ENCODE results near the gene ARL4D.
A peak's percentile ranks its signal among the peaks of the same experiment; 100 is the strongest.
"Not testable (repeated sequence)": the region's sequence is repeated elsewhere in the genome, so short reads cannot be mapped to it uniquely, and the experiment has no call there.

ARL4D gene

DNA sequence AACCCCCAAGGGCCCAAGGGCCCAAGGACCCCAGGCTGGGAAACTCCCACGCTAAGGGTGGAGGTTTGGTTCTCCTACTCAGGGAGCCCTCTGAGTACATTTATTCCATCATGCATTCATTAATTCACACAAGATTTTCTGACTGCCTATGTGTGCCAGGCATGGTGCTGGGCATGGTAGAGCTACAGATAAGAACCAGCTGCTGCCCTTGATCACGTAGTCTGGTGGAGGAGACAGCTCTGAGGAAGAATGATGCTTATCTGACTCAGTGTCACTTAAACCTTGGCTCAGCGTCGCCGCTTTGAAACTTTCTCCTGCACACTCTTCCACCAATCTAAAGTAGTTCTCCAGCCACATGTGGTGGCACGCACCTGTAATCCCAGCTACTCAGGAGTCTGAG lies 3.6 kb upstream of the ARL4D start:
- DNase-seq (ENCODE audit: low read depth), result no peak

DNA sequence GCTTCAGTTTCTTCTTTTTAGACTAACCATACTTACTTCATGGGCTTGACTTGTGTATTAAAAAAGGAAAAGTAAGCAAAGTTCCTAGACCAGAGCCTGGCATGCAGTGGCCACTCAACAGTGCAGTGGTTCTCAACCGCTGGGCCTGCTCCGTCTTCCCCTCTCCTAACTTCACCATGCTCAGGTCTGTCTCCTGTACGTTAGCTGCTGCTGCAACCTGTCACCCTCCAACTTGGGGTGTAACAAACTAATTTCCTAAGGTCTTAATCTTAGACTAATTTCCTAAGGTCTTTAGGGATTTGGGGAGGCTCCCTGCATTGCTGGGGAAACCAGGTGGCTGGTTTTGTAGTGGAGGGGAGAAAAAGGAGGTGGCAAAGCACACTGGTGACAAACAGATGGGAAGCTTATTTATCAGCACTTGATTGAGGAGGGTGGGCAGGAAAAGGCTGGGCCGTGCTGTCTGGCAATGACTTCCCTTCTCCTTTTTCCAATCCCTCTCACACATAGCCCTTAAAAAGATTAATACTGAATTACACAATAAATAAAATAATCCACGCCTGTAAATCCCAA lies 2.2 kb upstream of the ARL4D start:
- DNase-seq (ENCODE audit: low read depth), result no peak

DNA sequence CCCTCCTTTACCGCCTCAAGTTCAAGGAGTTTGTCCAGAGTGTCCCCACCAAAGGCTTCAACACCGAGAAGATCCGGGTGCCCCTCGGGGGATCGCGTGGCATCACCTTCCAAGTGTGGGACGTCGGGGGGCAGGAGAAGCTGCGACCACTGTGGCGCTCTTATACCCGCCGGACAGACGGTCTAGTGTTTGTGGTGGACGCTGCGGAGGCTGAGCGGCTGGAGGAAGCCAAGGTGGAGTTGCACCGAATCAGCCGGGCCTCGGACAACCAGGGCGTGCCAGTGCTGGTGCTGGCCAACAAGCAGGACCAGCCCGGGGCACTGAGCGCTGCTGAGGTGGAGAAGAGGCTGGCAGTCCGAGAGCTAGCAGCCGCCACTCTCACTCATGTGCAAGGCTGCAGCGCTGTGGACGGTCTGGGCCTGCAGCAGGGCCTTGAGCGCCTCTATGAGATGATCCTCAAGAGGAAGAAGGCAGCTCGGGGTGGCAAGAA lies 1.1 kb downstream of the ARL4D start:
- DNase-seq (ENCODE audit: low read depth), result no peak

DNA sequence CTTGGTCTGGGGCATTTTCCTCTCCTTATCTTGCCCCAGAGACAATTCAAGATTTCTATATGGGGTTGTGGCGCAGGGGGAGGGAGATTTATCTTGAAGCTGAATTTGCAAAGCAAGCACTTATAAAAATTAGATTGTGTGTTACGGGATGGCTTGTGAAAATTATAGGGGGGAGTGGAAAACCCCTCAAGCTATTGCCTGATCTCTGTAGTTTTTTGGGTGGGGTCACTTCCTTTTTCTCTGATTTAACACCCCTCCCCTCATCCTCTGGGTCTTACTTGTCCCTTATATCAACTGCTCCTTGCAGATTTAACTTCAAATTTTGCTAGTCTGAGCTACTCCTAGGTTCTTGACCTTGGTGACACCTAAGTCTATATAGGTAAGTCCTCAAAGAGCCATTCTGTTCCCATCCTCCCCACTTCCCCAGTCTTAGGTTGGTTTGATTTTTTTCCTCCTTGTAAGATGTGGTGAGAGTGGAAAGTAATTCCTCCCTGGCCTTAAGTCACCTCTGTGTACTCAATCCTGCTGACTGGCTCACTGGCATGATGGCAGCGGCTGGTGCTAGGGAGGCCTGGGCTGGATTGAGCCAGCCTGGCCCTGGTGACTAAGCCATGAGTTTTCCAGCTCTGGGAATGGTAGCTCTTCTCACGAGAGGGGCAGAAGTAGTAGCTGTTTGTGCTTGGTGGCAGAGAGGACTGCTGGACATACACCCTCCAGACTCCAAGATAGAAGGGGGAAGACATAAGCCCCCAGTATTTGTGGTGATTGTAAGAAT lies 2.3 kb downstream of the ARL4D start:
- DNase-seq (ENCODE audit: low read depth), result peak; percentile 94

DNA sequence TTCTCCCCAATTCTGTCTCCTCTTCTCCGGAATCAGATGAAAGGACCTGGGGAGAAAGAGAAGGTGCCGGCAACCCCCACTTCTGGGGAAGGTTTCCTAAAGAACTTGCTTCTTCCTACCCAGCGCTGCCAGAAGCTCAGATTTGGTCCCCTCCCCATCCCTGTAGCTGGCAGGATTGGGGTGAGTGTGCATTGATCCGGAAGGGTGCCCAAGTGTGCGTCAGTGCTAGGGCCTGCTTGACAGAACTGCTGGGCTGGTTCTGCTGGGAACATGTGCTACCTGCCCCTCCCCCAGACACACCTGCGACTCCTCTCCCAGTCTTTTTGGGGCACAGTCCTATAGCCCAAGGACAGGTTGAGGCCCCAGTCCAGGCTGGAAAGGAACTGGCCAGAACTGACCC lies 3.3 kb downstream of the ARL4D start:
- no peak for DNase-seq (ENCODE audit: low read depth)

DNA sequence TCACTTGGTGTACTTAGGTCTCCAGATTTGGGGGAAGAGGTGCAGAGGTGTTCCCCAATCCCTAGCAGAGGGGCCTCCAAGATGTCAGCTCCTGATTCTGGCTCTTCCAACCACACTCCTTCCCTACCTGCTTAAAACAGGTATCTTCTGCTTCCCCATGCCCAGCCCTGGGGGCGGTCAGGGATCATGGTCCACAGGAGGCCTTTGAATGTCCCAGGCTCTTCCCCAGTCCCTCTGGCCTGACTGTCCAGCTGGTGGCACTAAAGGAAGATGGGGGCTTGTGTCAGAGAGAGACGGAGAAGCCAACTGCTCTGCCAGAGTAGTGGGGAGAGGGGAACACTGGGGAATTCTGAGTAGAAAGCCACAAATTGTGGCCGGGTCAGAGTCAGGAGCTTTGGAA lies 3.8 kb downstream of the ARL4D start:
- no peak for DNase-seq (ENCODE audit: low read depth)

DNA sequence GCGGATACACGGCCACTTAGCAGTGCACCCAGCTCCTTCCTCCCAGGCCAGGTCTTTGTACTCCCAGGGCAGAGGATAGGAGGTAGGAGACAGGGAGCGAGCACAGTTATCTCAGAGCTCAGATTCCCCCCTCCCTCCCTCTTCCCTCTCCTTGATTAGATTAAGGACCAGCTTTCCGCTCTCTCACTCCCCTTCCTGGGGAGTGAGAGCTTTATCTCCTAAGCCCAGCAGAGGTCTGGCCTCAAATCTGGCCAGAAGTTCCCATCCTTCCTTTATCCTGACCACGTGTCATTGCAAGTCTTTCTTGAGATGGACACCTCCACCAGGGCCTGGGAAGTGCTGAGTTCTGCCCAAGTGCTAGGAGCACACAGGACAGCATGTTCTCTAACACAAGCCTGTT lies 5.1 kb downstream of the ARL4D start:
- DNase-seq (ENCODE audit: low read depth), result no peak

DNA sequence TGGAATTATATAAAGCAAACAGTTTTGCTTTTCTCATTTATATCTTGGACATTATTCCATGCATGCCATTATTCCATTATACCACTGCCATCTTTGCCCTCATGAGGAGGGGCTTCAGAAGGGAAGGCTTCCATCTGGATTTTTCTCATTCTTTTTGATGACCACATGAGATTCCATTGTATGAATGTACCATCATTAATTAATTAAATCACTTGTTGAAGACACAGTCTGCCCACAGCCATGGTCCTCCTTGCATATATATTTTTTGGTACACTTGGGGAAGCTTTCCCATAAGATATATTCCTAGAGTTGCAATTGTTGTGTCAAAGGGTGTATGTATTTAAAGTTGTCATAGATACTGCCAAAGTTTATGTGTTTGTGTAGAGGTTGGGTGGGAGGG lies 7.1 kb downstream of the ARL4D start:
- DNase-seq (ENCODE audit: low read depth), result no peak

DNA sequence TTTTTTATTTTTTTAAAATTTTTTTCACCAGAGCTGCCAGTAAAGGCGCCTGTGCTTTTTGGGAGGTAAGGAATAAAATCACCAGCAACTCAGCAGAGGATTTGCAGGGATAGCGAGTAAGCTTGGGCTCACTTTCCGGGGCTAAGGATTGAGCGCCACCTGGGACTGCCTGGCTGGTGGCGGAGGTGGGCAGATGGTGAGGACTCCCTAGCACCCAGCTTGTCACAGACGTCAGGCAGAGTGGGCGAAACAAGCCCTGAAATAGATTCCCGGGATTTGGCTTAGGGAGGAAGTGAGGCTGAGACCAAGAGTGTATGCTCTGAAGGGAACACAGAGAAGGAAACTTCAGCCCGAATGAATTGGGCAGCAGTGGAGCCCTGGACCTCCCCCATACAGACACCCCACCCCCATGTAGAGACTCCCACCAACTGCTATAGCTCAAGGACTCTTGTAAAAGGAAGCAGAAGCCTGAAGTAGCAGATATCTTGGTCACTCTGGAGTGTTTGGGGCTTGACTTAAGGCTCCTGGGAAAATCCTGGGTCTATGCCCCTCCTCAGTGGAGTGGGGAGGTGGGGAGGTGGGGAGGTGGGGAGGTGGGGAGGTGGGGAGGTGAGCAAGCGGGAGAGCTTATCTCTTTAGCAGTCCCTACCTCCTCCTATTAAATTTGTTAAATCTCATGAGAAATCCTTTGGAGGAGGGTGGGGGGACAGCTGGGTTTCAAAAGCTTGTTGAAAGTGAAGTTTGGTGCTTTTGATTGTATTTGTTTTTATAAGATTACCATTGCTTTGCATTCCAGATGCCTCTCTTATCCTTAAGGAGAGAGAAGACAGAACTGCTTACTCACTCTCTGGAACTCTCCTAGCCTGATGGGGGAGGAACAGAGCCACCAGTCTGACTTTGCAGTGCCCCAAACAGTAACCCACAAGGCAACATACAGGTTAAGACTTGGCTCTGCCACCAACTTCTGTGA lies 8.2 kb downstream of the ARL4D start:
- DNase-seq (ENCODE audit: low read depth), result peak; percentile 31

DNA sequence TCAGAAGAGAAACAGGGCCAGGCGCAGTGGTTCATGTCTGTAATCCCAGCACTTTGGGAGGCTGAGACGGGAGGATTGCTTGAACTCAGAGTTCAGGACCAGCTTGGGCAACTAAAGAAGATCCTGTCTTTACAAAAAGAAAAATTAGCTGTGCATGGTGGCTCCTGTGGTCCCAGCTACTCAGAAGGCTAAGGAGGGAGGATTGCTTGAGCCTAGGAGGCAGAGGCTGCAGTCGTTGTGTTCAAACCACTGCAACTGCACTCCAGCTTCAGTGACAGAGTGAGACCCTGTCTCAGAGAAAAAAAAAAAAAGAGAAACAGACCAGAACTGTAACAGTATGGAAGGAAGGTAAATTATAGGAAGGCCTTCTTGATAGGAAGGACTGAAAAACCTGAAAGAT lies 10.3 kb downstream of the ARL4D start:
- no peak for DNase-seq (ENCODE audit: low read depth)

DNA sequence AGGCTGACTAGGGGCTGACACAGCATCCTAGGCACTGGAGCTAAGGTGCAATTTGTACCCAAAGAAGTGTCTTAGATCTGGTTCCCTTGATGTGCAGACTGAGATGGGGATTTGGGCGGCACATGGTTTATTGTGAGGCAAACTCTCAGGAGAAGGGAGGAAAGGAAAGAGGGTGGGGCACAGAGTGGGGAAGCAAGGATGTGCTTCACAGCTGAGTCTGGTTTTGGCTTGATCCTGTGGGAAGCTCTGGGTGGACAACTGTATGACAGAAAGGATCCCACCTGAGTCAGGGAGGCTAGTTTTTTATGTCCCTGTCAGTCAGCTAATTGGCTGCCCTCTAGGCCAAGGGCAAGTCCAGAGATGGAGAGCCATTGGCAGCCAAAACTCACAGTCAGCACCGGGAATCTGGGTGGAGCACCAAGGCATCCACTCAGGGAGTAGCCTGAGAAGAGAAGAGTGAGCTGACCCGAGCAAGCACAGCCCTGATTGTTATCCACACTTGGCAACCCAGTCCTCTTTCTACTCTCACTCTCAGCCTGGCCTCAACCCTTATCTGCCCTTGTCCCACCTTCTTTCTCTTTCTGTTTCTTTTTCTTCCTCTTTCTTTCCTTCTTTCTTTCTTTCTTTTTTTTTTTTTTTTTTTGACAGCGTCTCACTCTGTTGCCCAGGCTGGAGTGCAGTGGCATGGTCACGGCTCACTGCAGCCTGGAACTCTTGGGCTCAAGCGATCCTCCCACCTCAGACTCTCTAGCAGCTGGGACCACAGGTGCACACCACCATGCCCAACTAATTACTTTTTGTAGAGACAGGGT lies 12.0 kb downstream of the ARL4D start:
- DNase-seq (ENCODE audit: low read depth), result no peak

DNA sequence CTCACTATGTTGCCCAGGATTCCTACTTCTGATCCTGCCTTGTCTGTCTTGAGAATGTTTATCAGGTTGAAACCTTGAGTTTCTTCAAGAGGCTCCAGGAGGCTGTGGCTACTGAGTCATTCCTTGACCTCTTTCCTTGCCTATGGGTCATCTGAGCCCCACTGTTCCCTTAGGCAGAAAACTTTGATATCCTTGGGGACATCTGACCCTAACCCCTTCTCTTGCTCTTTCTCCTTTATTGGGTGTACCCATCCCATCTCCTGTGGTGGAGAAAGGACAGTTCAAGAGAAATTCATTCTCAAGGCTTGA lies 12.5 kb downstream of the ARL4D start:
- DNase-seq (ENCODE audit: low read depth), result no peak

DNA sequence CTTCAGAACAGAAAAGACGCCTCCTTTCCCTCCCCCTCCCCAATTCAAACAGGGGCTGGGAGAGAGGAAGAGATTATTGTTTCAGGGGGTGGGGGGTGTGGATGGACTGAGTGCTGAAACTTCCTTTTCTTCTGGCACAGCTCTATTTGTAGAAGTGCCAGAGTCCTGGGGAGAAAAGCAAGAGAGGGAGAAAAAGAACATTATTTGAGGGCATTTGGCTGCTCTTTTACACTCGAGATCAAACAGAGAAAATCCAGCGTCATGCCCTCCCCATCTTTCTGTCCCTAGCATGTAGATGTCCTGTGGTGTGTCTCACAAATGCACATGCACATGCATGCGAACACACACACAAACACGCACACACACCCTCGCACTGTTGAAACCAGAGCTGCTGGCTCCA lies 13.0 kb downstream of the ARL4D start:
- no peak for DNase-seq (ENCODE audit: low read depth)

DNA sequence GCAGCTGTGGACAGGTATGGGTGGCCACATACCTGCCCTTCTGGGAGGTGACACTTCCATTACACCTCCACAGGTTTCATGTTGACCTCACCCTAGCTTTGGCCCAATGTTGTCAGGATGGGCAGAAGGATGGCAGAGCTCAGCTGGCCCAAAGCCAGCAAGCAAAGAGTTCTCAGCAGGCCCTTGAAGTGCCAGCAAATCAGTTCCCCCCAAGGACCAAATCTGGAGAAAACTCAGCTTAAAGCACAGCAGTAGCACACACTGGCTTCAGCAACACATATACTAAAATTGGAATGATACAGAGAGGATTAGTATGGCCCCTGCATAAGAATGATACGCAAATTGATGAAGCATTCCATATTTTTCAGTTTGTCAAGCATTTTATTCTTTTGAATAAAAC lies 13.4 kb downstream of the ARL4D start:
- no peak for DNase-seq (ENCODE audit: low read depth)

DNA sequence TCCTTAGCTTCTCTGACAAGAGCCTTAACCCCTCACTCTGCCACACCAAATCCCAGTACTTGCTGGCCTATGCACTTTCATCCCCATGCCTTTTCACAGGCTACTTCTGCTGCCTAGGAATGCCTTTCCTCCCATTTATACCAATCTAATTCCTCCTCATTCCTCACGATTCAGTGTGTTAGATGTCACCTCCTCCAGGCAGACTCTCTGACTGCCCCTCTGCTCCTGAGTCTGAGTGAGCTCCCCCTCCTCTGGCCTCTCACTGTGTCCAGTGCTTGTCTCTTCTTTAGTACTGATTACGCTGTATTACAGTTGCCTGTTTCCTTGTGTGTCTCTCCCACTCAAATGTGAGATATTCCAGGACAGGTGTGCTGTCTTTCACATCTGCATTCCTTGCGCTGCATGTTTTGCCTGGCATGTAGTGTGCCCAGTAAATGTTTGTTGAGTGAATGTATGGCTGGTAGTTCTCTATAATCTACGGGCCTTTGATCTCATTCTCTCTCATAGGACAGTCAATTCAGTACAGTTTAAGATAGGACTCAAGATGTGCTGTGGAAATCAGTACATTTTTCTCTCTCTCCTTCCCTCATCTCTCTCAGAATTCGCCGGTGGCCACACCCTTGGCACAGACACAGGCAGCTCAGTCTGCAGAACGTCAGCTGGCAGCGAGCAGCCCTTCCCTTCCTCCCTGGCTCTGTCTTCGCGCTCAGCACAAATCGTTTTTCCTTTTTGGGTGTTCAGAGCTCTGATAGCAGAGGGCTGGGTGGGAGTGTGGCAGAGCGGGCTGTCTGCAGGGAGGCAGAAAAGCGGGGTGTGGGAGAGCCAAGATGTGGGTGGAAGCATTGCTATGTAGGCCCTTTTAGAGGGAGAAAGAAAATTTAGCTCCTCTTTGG lies 18.5 kb downstream of the ARL4D start:
- DNase-seq (ENCODE audit: low read depth), result no peak

DNA sequence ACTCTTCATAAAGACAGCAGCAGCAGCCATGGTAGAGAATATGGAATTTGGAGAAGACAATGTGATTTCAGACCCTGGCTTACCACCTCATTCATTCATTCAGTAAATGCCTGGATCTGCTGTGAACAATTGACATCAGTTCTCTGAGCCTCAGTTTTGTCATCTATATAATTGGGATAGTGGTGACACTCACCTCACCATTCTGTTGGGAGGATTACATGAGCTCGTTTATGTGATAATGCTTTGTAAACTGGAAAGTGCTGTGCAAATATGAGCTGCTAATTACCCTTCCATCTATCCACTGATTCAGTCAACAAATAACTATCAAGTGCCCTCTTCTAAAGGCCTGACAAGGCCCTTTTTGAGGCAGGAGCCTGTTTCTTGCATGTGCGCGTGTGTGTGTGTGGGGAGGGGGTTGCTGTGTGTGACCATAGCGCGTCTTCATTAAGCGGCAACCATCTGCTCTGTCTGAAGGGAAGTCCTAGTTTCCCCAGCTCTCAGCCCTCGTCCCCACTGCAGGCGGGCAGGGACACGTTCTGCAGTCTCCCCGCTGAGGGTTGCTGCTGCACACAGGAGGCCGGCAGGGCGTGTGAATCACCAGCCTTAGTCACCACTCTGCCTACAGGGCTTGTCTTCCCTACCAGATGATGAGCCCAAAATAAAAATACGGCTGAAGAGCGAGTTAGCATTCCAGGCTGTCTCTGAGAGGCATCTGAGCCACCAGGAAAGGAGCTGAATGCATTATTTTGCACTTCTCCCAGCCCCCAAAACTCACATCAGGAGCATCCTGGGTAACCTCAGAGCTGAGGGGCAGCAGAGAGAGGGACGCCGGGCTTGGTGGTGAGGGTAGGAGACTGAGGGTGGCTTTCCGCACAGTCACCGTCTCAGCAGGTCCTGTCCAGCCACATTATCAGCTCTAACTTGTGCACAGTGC lies 19.9 kb downstream of the ARL4D start:
- DNase-seq (ENCODE audit: low read depth), result peak; percentile 78

DNA sequence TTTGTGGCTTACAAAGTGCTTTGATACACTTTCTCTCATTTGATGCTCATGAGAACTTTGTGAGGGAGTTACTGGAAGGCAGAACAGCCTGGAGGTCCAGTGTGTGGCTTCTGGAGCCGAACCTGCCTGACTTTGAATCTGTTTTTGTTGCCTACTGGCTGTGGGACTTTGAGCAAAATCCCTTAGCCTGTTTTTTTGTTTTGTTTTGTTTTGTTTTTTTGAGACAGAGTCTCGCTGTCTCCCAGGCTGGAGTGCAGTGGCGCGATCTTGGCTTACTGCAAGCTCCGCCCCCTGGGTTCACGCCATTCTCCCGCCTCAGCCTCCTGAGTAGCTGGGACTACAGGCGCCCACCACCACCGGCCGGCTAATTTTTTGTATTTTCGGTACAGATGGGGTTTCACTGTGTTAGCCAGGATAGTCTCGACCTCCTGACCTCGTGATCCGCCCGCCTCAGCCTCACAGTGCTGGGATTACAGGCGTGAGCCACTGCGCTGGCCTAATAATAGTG lies 20.6 kb downstream of the ARL4D start:
- DNase-seq (ENCODE audit: low read depth), result not testable (repeated sequence)

DNA sequence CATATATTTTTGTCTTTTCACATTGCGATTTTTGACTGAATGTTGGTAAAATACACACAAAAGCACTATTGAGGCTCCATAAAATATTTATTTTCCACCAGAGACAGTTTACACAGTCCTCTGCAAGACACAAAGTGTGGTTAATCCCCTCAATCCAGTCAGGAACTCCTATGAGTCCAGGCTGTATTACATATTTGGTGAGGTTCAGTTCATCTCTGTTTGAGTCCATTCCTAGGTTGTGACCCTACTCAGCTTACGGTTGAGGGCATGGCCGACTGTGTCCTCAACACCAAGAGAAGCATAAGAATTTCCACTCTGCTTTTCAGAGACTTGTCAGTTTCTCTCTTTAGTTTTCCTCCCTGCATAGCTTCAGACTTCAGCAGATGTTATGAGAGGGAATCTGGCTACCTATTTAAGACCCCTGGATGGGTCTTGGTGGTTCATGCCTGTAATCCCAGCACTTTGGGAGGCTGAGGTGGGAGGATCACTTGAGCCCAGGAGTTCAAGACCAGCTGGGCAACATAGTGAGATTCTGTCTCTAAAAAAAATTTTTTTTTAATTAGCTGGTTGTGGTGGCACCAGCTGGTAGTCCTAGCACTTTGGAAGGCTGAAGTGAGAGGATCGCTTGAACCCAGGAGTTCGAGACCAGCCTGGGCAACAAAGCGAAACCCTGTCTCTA lies 25.1 kb downstream of the ARL4D start:
- no peak for DNase-seq (ENCODE audit: low read depth)

Measured in stromal cell of bone marrow (primary cell).